ENCODE results near the gene ENOX1. TPM values are rescaled to one million over a fixed set of nuclear protein-coding genes. Genes with fewer than 3 reads are reported as not detected.

ENOX1 gene
- total and polyA plus RNA-seq, 2 donors: 4.0 to 5.7 TPM

- Histone ChIP-seq H3K4me1 (ENCODE audit: control insufficient read depth in 2 of 2, insufficient read depth in 2 of 2, low read length in 2 of 2) (peaks cover 3 to 4% of the 10 kb centered on the region in 2 donors), H3K9me3 (ENCODE audit: control insufficient read depth in 2 of 2, insufficient read depth in 1 of 2, low read length in 1 of 2) (no peaks in the 10 kb centered on the region), H3K4me3 (ENCODE audit: low read length in 2 of 2) (no peak overlapping the region), H3K36me3 (ENCODE audit: control insufficient read depth in 2 of 2, insufficient read depth in 2 of 2, low read length in 1 of 2) (no peaks in the 10 kb centered on the region), H3K27me3 (ENCODE audit: control insufficient read depth in 2 of 2, insufficient read depth in 1 of 2, low read length in 1 of 2) (peaks cover 5 to 15% of the 10 kb centered on the region in 2 donors), H3K27ac (ENCODE audit: low read depth in 1 of 2, low read length in 1 of 2) (no peak overlapping the region)
- no peak for DNase-seq (ENCODE audit: low read depth in 6 of 9, low spot score in 9 of 9)
- WGBS: 91% methylated on average over 3 of the region's 3 CpGs
Observed at GRCh38 chr13:43792076-43792881, 5.5 kb upstream of the ENOX1 start.

- WGBS: 85% methylated on average over 2 of the region's 2 CpGs
- Histone ChIP-seq H3K4me3 (ENCODE audit: low read length in 2 of 2) (no peak overlapping the region), H3K9me3 (ENCODE audit: control insufficient read depth in 2 of 2, insufficient read depth in 1 of 2, low read length in 1 of 2) (peaks cover 0 to 1% of the 10 kb centered on the region in 2 donors), H3K27me3 (ENCODE audit: control insufficient read depth in 2 of 2, insufficient read depth in 1 of 2, low read length in 1 of 2) (peaks cover 22 to 40% of the 10 kb centered on the region in 2 donors), H3K27ac (ENCODE audit: low read depth in 1 of 2, low read length in 1 of 2) (no peak overlapping the region), H3K36me3 (ENCODE audit: control insufficient read depth in 2 of 2, insufficient read depth in 2 of 2, low read length in 1 of 2) (no peaks in the 10 kb centered on the region), H3K4me1 (ENCODE audit: control insufficient read depth in 2 of 2, insufficient read depth in 2 of 2, low read length in 2 of 2) (peaks cover 12 to 14% of the 10 kb centered on the region in 2 donors)
- DNase-seq (ENCODE audit: low read depth in 6 of 9, low spot score in 9 of 9): no peak
Observed at GRCh38 chr13:43787997-43788396, 1.2 kb upstream of the ENOX1 start.

- Histone ChIP-seq H3K9me3 (ENCODE audit: control insufficient read depth in 2 of 2, insufficient read depth in 1 of 2, low read length in 1 of 2) (peaks cover 0 to 1% of the 10 kb centered on the region in 2 donors), H3K27ac (ENCODE audit: low read depth in 1 of 2, low read length in 1 of 2) (peak overlapping the region in 1 of 2 donors; percentile 8), H3K27me3 (ENCODE audit: control insufficient read depth in 2 of 2, insufficient read depth in 1 of 2, low read length in 1 of 2) (peaks cover 22 to 40% of the 10 kb centered on the region in 2 donors), H3K4me1 (ENCODE audit: control insufficient read depth in 2 of 2, insufficient read depth in 2 of 2, low read length in 2 of 2) (peaks cover 12 to 14% of the 10 kb centered on the region in 2 donors), H3K36me3 (ENCODE audit: control insufficient read depth in 2 of 2, insufficient read depth in 2 of 2, low read length in 1 of 2) (no peaks in the 10 kb centered on the region), H3K4me3 (ENCODE audit: low read length in 2 of 2) (peak overlapping the region; percentile 26 to 55)
- 26% methylated on average over 9 of the region's 9 CpGs for WGBS
- DNase-seq (ENCODE audit: low read depth in 6 of 9, low spot score in 9 of 9): no peak
Observed at GRCh38 chr13:43787518-43787891, 733 bp upstream of the ENOX1 start.

- WGBS: under 1% methylated on average over 28 of the region's 28 CpGs
- Histone ChIP-seq H3K27ac (ENCODE audit: low read depth in 1 of 2, low read length in 1 of 2) (no peak overlapping the region), H3K36me3 (ENCODE audit: control insufficient read depth in 2 of 2, insufficient read depth in 2 of 2, low read length in 1 of 2) (no peaks in the 10 kb centered on the region), H3K4me3 (ENCODE audit: low read length in 2 of 2) (peak overlapping the region; percentile 45 to 55), H3K9me3 (ENCODE audit: control insufficient read depth in 2 of 2, insufficient read depth in 1 of 2, low read length in 1 of 2) (peaks cover 0 to 1% of the 10 kb centered on the region in 2 donors), H3K4me1 (ENCODE audit: control insufficient read depth in 2 of 2, insufficient read depth in 2 of 2, low read length in 2 of 2) (peaks cover 12 to 14% of the 10 kb centered on the region in 2 donors), H3K27me3 (ENCODE audit: control insufficient read depth in 2 of 2, insufficient read depth in 1 of 2, low read length in 1 of 2) (peaks cover 22 to 40% of the 10 kb centered on the region in 2 donors)
- DNase-seq (ENCODE audit: low read depth in 6 of 9, low spot score in 9 of 9): peak in 1 of 9 donors; percentile 18
Observed at GRCh38 chr13:43786472-43786765, 353 bp downstream of the ENOX1 start.

- H3K36me3 ChIP-seq (ENCODE audit: control insufficient read depth in 2 of 2, insufficient read depth in 2 of 2, low read length in 1 of 2): no peaks in the 10 kb centered on the region
- peaks cover 0 to 1% of the 10 kb centered on the region in 2 donors for H3K9me3 ChIP-seq (ENCODE audit: control insufficient read depth in 2 of 2, insufficient read depth in 1 of 2, low read length in 1 of 2)
- DNase-seq (ENCODE audit: low read depth in 6 of 9, low spot score in 9 of 9): peak in 3 of 9 donors; percentile 33 to 51 (median 34)
- peak overlapping the region; percentile 9 to 32 for H3K27ac ChIP-seq (ENCODE audit: low read depth in 1 of 2, low read length in 1 of 2)
- 2% methylated on average over 75 of the region's 76 CpGs for WGBS
- peak overlapping the region; percentile 45 to 55 for H3K4me3 ChIP-seq (ENCODE audit: low read length in 2 of 2)
- peaks cover 12 to 14% of the 10 kb centered on the region in 2 donors for H3K4me1 ChIP-seq (ENCODE audit: control insufficient read depth in 2 of 2, insufficient read depth in 2 of 2, low read length in 2 of 2)
- peaks cover 22 to 40% of the 10 kb centered on the region in 2 donors for H3K27me3 ChIP-seq (ENCODE audit: control insufficient read depth in 2 of 2, insufficient read depth in 1 of 2, low read length in 1 of 2)
Observed at GRCh38 chr13:43785650-43786471, 911 bp downstream of the ENOX1 start.

- peak overlapping the region in 1 of 2 donors; percentile 45 for H3K4me3 ChIP-seq (ENCODE audit: low read length in 2 of 2)
- H3K9me3 ChIP-seq (ENCODE audit: control insufficient read depth in 2 of 2, insufficient read depth in 1 of 2, low read length in 1 of 2): peaks cover 0 to 1% of the 10 kb centered on the region in 2 donors
- 80% methylated on average over 10 of the region's 10 CpGs for WGBS
- no peak for DNase-seq (ENCODE audit: low read depth in 6 of 9, low spot score in 9 of 9)
- H3K36me3 ChIP-seq (ENCODE audit: control insufficient read depth in 2 of 2, insufficient read depth in 2 of 2, low read length in 1 of 2): no peaks in the 10 kb centered on the region
- peaks cover 12 to 14% of the 10 kb centered on the region in 2 donors for H3K4me1 ChIP-seq (ENCODE audit: control insufficient read depth in 2 of 2, insufficient read depth in 2 of 2, low read length in 2 of 2)
- H3K27ac ChIP-seq (ENCODE audit: low read depth in 1 of 2, low read length in 1 of 2): peak overlapping the region in 1 of 2 donors; percentile 9
- peaks cover 22 to 40% of the 10 kb centered on the region in 2 donors for H3K27me3 ChIP-seq (ENCODE audit: control insufficient read depth in 2 of 2, insufficient read depth in 1 of 2, low read length in 1 of 2)
Observed at GRCh38 chr13:43785261-43785649, 1.5 kb downstream of the ENOX1 start.

- Histone ChIP-seq H3K4me1 (ENCODE audit: control insufficient read depth in 2 of 2, insufficient read depth in 2 of 2, low read length in 2 of 2) (peaks cover 12 to 14% of the 10 kb centered on the region in 2 donors), H3K27me3 (ENCODE audit: control insufficient read depth in 2 of 2, insufficient read depth in 1 of 2, low read length in 1 of 2) (peaks cover 22 to 40% of the 10 kb centered on the region in 2 donors), H3K36me3 (ENCODE audit: control insufficient read depth in 2 of 2, insufficient read depth in 2 of 2, low read length in 1 of 2) (no peaks in the 10 kb centered on the region), H3K9me3 (ENCODE audit: control insufficient read depth in 2 of 2, insufficient read depth in 1 of 2, low read length in 1 of 2) (peaks cover 0 to 1% of the 10 kb centered on the region in 2 donors), H3K27ac (ENCODE audit: low read depth in 1 of 2, low read length in 1 of 2) (no peak overlapping the region), H3K4me3 (ENCODE audit: low read length in 2 of 2) (no peak overlapping the region)
- no peak for DNase-seq (ENCODE audit: low read depth in 6 of 9, low spot score in 9 of 9)
- 95% methylated on average over 1 of the region's 1 CpG for WGBS
Observed at GRCh38 chr13:43784496-43784895, 2.3 kb downstream of the ENOX1 start.

- WGBS: 95% methylated on average over 2 of the region's 2 CpGs
- H3K9me3 ChIP-seq (ENCODE audit: control insufficient read depth in 2 of 2, insufficient read depth in 1 of 2, low read length in 1 of 2): peaks cover 0 to 1% of the 10 kb centered on the region in 2 donors
- H3K4me1 ChIP-seq (ENCODE audit: control insufficient read depth in 2 of 2, insufficient read depth in 2 of 2, low read length in 2 of 2): peaks cover 12 to 14% of the 10 kb centered on the region in 2 donors
- DNase-seq (ENCODE audit: low read depth in 6 of 9, low spot score in 9 of 9): peak in 1 of 9 donors; percentile 39
- no peaks in the 10 kb centered on the region for H3K36me3 ChIP-seq (ENCODE audit: control insufficient read depth in 2 of 2, insufficient read depth in 2 of 2, low read length in 1 of 2)
- peaks cover 22 to 40% of the 10 kb centered on the region in 2 donors for H3K27me3 ChIP-seq (ENCODE audit: control insufficient read depth in 2 of 2, insufficient read depth in 1 of 2, low read length in 1 of 2)
- no peak overlapping the region for H3K27ac ChIP-seq (ENCODE audit: low read depth in 1 of 2, low read length in 1 of 2)
- H3K4me3 ChIP-seq (ENCODE audit: low read length in 2 of 2): no peak overlapping the region
Observed at GRCh38 chr13:43783820-43784219, 3.0 kb downstream of the ENOX1 start.

GRCh38 chr13:43782686-43783085 lies 4.1 kb downstream of the ENOX1 start:
- Histone ChIP-seq H3K9me3 (ENCODE audit: control insufficient read depth in 2 of 2, insufficient read depth in 1 of 2, low read length in 1 of 2) (peaks cover 0 to 1% of the 10 kb centered on the region in 2 donors), H3K36me3 (ENCODE audit: control insufficient read depth in 2 of 2, insufficient read depth in 2 of 2, low read length in 1 of 2) (no peaks in the 10 kb centered on the region), H3K4me3 (ENCODE audit: low read length in 2 of 2) (no peak overlapping the region), H3K4me1 (ENCODE audit: control insufficient read depth in 2 of 2, insufficient read depth in 2 of 2, low read length in 2 of 2) (peaks cover 12 to 14% of the 10 kb centered on the region in 2 donors), H3K27me3 (ENCODE audit: control insufficient read depth in 2 of 2, insufficient read depth in 1 of 2, low read length in 1 of 2) (peaks cover 20 to 29% of the 10 kb centered on the region in 2 donors), H3K27ac (ENCODE audit: low read depth in 1 of 2, low read length in 1 of 2) (no peak overlapping the region)
- WGBS: 94% methylated on average over 1 of the region's 1 CpG
- DNase-seq (ENCODE audit: low read depth in 6 of 9, low spot score in 9 of 9): no peak
